Neural cell (in vitro differentiated cells): ENCODE measurements around the gene TAF5L. TPM values are rescaled to one million over a fixed set of nuclear protein-coding genes. Genes with fewer than 3 reads are reported as not detected.

Source experiments
- H2AFZ ChIP-seq: fragments of 200-600, 300-800 bp; sonication (generic), shearing (Covaris generic); 2 replicates; pipeline ENCODE4 v1.6.0; 2014; ENCODE audit warnings: low read depth, mild to moderate bottlenecking, antibody characterized with exemption, low read length, moderate library complexity
- H3F3A ChIP-seq: fragments of 200-600 bp; shearing (Covaris generic); 2 replicates; pipeline ENCODE4 v1.6.1; 2016; ENCODE audit warnings: mild to moderate bottlenecking, moderate library complexity, mixed read lengths, antibody characterized with exemption, low read length; ENCODE audit not compliant: insufficient read depth, poor library complexity, severe bottlenecking
- H3K27ac ChIP-seq: fragments of 200-600, 300-800 bp; sonication (generic), shearing (Covaris generic); 2 replicates; pipeline ENCODE4 v1.5.1; 2014; ENCODE audit warnings: mild to moderate bottlenecking, low read length, moderate library complexity
- H3K27me3 ChIP-seq: fragments of 300-800, 200-600 bp; sonication (generic), shearing (Covaris generic); 2 replicates; pipeline ENCODE4 v1.6.0; 2014; ENCODE audit warnings: mild to moderate bottlenecking, low read depth, low read length, moderate library complexity; ENCODE audit not compliant: insufficient read depth
- H3K36me3 ChIP-seq: fragments of 300-800, 200-600 bp; sonication (generic), shearing (Covaris generic); 2 replicates; pipeline ENCODE4 v1.5.1; 2014; ENCODE audit warnings: mild to moderate bottlenecking, antibody characterized with exemption, low read length, moderate library complexity; ENCODE audit not compliant: insufficient read depth
- H3K4me2 ChIP-seq: fragments of 300-800, 200-600 bp; sonication (generic), shearing (Covaris generic); 2 replicates; pipeline ENCODE4 v1.6.0; 2014; ENCODE audit warnings: mild to moderate bottlenecking, low read length
- H3K4me3 ChIP-seq: fragments of 300-800, 200-600 bp; sonication (generic), shearing (Covaris generic); 2 replicates; pipeline ENCODE4 v1.5.1; 2014; ENCODE audit warnings: mild to moderate bottlenecking, low read length, moderate library complexity
- H3K79me2 ChIP-seq: fragments of 200-600 bp; shearing (Covaris generic); replicated peaks from 2 replicates; pipeline ENCODE4 v1.6.0; 2014; ENCODE audit warnings: mild to moderate bottlenecking, low read length, moderate library complexity; ENCODE audit not compliant: insufficient read depth
- H3K9ac ChIP-seq: fragments of 300-800, 200-600 bp; sonication (generic), shearing (Covaris generic); 2 replicates; pipeline ENCODE4 v1.6.1; 2016; ENCODE audit warnings: mild to moderate bottlenecking, low read length, mixed read lengths
- H3K9me2 ChIP-seq: fragments of 200-600 bp; shearing (Covaris generic); 2 replicates; pipeline ENCODE4 v1.6.1; 2016; ENCODE audit warnings: mild to moderate bottlenecking, low read length, mixed read lengths; ENCODE audit not compliant: insufficient read depth
- H3K9me3 ChIP-seq: fragments of 200-600, 300-800 bp; sonication (generic), shearing (Covaris generic); 2 replicates; pipeline ENCODE4 v1.6.1; 2016; ENCODE audit warnings: mild to moderate bottlenecking, mixed run types, low read length, moderate library complexity, mixed read lengths
- H4K20me1 ChIP-seq: fragments of 200-600 bp; shearing (Covaris generic); 2 replicates; pipeline ENCODE4 v1.6.1; 2016; ENCODE audit warnings: mild to moderate bottlenecking, mixed run types; ENCODE audit not compliant: insufficient read depth
- EP300 ChIP-seq: fragments of 450-650 bp; conservative IDR thresholded peaks from 2 replicates; pipeline ENCODE4 v1.6.1; 2014; ENCODE audit warnings: antibody characterized with exemption, mild to moderate bottlenecking, moderate library complexity; ENCODE audit not compliant: poor library complexity, severe bottlenecking
- EZH2 ChIP-seq: fragments of 200-600, 300-800 bp; shearing (Covaris generic), sonication (generic); IDR thresholded peaks from 2 replicates; pipeline ENCODE4 v1.6.1; 2014; ENCODE audit warnings: antibody characterized with exemption, low read length, borderline replicate concordance, mild to moderate bottlenecking; ENCODE audit not compliant: insufficient read depth, poor library complexity, severe bottlenecking
- MXI1 ChIP-seq: fragments of 450-650 bp; conservative IDR thresholded peaks from 2 replicates; pipeline ENCODE4 v1.6.1; 2014; ENCODE audit warnings: antibody characterized with exemption, mild to moderate bottlenecking; ENCODE audit not compliant: poor library complexity, severe bottlenecking
- POLR2AphosphoS5 ChIP-seq: IDR thresholded peaks from 2 replicates; pipeline ENCODE4 v1.6.1; 2012
- RAD21 ChIP-seq: fragments of 450-650 bp; conservative IDR thresholded peaks from 2 replicates; pipeline ENCODE4 v1.6.1; 2014; ENCODE audit warnings: antibody characterized with exemption, mild to moderate bottlenecking, moderate library complexity
- SMC3 ChIP-seq: fragments of 450-650 bp; conservative IDR thresholded peaks from 2 replicates; pipeline ENCODE4 v1.6.1; 2014; ENCODE audit warnings: antibody characterized with exemption, mild to moderate bottlenecking, moderate library complexity; ENCODE audit not compliant: poor library complexity
- TAF1 ChIP-seq: IDR thresholded peaks from 2 replicates; pipeline ENCODE4 v1.6.1; 2012; ENCODE audit warnings: low read depth
- polyA plus RNA-seq: library from polyadenylated mRNA; depleted of rRNA; stranded (reverse); fragments of >200 nt; gene quantifications from 2 replicates; pipeline ENCODE4 v1.2.3, GENCODE V29; 2014
- TF ChIP-seq, protein P1 (sequence below): fragments of 450-650 bp; IDR thresholded peaks from 2 replicates; pipeline ENCODE4 v1.5.1; 2014; ENCODE audit warnings: antibody characterized with exemption, mild to moderate bottlenecking, moderate library complexity; ENCODE audit not compliant: poor library complexity, severe bottlenecking
- TF ChIP-seq, protein P2 (sequence below): IDR thresholded peaks from 2 replicates; pipeline ENCODE4 v1.6.1; 2012; ENCODE audit warnings: borderline replicate concordance

Gene TAF5L
- polyA plus RNA-seq, 1 donor from 2014 or later: 18.5 TPM

DNA sequence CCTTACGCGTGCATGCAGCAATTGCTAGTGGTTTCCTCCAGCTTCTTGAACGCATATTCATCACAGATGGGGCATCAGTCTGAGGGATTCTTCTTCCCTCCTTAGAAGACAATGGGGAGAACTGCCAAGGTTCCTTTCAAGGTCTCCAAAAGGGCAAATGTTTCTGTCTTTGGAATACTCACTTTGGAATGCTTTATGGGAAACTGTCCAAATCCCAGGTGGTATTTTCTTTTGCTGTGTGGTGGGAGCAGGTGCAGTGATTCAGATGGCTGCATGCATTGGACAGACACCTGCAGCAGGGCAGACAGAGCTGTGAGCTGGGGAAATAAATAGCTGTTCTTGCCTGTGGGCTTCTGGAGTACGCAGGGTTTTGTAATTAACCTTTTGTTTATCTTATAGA, 40.7 kb upstream of the TAF5L start:
- Histone ChIP-seq H3K27ac (no peak overlapping the region), H3K36me3 (no peaks in the 10 kb centered on the region), H3F3A (no peaks in the 10 kb centered on the region), H3K9ac (no peak overlapping the region), H3K27me3 (no peaks in the 10 kb centered on the region), H3K9me3 (no peaks in the 10 kb centered on the region), H4K20me1 (no peaks in the 10 kb centered on the region), H3K9me2 (no peaks in the 10 kb centered on the region), H3K4me3 (no peak overlapping the region), H3K79me2 (no peaks in the 10 kb centered on the region), H3K4me2 (no peak overlapping the region), H2AFZ (no peak overlapping the region)
- TF ChIP-seq, protein P1, sequence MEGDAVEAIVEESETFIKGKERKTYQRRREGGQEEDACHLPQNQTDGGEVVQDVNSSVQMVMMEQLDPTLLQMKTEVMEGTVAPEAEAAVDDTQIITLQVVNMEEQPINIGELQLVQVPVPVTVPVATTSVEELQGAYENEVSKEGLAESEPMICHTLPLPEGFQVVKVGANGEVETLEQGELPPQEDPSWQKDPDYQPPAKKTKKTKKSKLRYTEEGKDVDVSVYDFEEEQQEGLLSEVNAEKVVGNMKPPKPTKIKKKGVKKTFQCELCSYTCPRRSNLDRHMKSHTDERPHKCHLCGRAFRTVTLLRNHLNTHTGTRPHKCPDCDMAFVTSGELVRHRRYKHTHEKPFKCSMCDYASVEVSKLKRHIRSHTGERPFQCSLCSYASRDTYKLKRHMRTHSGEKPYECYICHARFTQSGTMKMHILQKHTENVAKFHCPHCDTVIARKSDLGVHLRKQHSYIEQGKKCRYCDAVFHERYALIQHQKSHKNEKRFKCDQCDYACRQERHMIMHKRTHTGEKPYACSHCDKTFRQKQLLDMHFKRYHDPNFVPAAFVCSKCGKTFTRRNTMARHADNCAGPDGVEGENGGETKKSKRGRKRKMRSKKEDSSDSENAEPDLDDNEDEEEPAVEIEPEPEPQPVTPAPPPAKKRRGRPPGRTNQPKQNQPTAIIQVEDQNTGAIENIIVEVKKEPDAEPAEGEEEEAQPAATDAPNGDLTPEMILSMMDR: no peak
- TF ChIP-seq RAD21 (no peak), EZH2 (no peak), MXI1 (no peak), SMC3 (no peak), TAF1 (no peak), POLR2AphosphoS5 (no peak), EP300 (no peak)
- TF ChIP-seq, protein P2, sequence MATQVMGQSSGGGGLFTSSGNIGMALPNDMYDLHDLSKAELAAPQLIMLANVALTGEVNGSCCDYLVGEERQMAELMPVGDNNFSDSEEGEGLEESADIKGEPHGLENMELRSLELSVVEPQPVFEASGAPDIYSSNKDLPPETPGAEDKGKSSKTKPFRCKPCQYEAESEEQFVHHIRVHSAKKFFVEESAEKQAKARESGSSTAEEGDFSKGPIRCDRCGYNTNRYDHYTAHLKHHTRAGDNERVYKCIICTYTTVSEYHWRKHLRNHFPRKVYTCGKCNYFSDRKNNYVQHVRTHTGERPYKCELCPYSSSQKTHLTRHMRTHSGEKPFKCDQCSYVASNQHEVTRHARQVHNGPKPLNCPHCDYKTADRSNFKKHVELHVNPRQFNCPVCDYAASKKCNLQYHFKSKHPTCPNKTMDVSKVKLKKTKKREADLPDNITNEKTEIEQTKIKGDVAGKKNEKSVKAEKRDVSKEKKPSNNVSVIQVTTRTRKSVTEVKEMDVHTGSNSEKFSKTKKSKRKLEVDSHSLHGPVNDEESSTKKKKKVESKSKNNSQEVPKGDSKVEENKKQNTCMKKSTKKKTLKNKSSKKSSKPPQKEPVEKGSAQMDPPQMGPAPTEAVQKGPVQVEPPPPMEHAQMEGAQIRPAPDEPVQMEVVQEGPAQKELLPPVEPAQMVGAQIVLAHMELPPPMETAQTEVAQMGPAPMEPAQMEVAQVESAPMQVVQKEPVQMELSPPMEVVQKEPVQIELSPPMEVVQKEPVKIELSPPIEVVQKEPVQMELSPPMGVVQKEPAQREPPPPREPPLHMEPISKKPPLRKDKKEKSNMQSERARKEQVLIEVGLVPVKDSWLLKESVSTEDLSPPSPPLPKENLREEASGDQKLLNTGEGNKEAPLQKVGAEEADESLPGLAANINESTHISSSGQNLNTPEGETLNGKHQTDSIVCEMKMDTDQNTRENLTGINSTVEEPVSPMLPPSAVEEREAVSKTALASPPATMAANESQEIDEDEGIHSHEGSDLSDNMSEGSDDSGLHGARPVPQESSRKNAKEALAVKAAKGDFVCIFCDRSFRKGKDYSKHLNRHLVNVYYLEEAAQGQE: no peak

DNA sequence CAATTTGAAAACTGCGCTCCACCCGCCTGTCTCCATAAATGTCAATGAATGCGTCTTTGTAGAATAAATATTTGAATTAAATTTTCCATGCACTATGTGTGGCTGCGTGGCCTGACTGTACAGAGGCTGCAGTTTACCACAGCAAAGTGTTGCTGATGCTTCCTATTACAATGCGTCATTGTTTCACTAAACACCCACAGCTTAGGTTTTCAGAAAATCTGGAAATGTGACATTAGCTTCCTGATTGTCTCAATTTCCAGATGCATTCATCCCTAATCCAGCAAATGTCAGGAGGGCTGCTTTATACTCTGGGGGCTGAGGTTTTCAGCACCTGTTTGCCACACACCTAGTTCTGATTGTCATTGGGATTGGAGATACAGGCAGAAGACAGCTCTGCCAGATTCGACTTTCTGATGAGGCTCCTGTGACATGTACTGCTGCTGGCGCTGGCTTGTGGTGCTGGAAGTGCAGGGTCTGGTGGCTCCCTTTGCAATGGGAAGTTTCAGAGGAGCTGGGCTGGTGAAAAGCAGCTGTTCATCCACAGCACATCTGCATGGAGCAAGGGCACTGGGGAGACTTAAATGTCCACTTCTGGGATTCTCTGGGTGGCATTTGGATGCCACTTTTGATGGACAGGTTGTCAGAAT, 40.1 kb upstream of the TAF5L start:
- Histone ChIP-seq H3K27me3 (no peaks in the 10 kb centered on the region), H3K9me3 (no peaks in the 10 kb centered on the region), H3K4me3 (no peak overlapping the region), H2AFZ (no peak overlapping the region), H3K79me2 (no peaks in the 10 kb centered on the region), H3K27ac (no peak overlapping the region), H3K36me3 (no peaks in the 10 kb centered on the region), H4K20me1 (no peaks in the 10 kb centered on the region), H3K4me2 (no peak overlapping the region), H3F3A (no peaks in the 10 kb centered on the region), H3K9ac (no peak overlapping the region), H3K9me2 (no peaks in the 10 kb centered on the region)
- no peak for TF ChIP-seq EP300
- TF ChIP-seq, protein P2: peak; percentile 45
